B cell (primary cell): ENCODE measurements around the gene GRIK3. TPM values are rescaled to one million over a fixed set of nuclear protein-coding genes. Genes with fewer than 3 reads are reported as not detected.

ENCODE experiments used
- ATAC-seq: fragments of 200-7000 bp; cut with Tn5 transposase; one replicate; pipeline ENCODE4 v1.10.0; 2021; ENCODE audit warnings: low read depth, mild to moderate bottlenecking, moderate number of reproducible peaks, moderate library complexity
- CTCF ChIA-PET: fragments of 350-600 bp; sonication (Branson Sonifier 250); formaldehyde crosslinking; loops from one replicate; lab custom pipeline; 2021; ENCODE audit warnings: antibody characterized with exemption, inconsistent platforms; lab: Charles Lee
- POLR2A ChIA-PET: fragments of 350-600 bp; sonication (Branson Sonifier 250); formaldehyde crosslinking; loops from one replicate; lab custom pipeline; 2021; ENCODE audit warnings: antibody characterized with exemption; lab: Charles Lee
- DNase-seq: peaks from one replicate; pipeline ENCODE4 v3.0.0; 2013
- H2AFZ ChIP-seq: 2 replicates; pipeline ENCODE4 v1.6.1; 2012; ENCODE audit warnings: mild to moderate bottlenecking, low read depth, low read length; ENCODE audit not compliant: insufficient read depth, poor library complexity, severe bottlenecking
- H3K27ac ChIP-seq, 2 donors: 1 replicate in 1 of 2; 2 replicates in 1 of 2; pipeline ENCODE4 v1.5.1; 2012 to 2013; ENCODE audit warnings: low read length in 2 of 2, mild to moderate bottlenecking in 2 of 2, moderate library complexity in 1 of 2
- H3K27me3 ChIP-seq, 4 experiments: fragments of 200-600 bp in 1 of 4; sonication (generic) in 1 of 4; replicated peaks in 1 of 4; 1 replicate in 2 of 4; 2 replicates in 2 of 4; pipeline versions ENCODE4 v1.6.1 to v1.7.0; 2013 to 2016; ENCODE audit warnings: low read length in 3 of 4, mild to moderate bottlenecking in 2 of 4, mixed read lengths in 1 of 4, moderate library complexity in 1 of 4; ENCODE audit not compliant: insufficient read depth in 4 of 4, control insufficient read depth in 3 of 4; ENCODE audit errors: control extremely low read depth in 1 of 4
- H3K36me3 ChIP-seq, 2 experiments: replicated peaks in 1 of 2; 1 replicate in 1 of 2; 2 replicates in 1 of 2; pipeline versions ENCODE4 v1.6.1 to v1.7.1; 2013; ENCODE audit warnings: low read length in 1 of 2; ENCODE audit not compliant: insufficient read depth in 2 of 2, control insufficient read depth in 1 of 2; ENCODE audit errors: control extremely low read depth in 1 of 2, extremely low read depth in 1 of 2
- H3K4me1 ChIP-seq, 2 donors: fragments of 200-600 bp in 1 of 2; sonication (generic) in 1 of 2; 1 replicate in 1 of 2; 2 replicates in 1 of 2; pipeline versions ENCODE4 v1.5.1 to v1.6.1; 2013 to 2017; ENCODE audit warnings: low read length in 2 of 2; ENCODE audit not compliant: control insufficient read depth in 2 of 2, insufficient read depth in 2 of 2
- H3K4me2 ChIP-seq: replicated peaks from 2 replicates; pipeline ENCODE3; 2012; ENCODE audit warnings: mild to moderate bottlenecking, low read depth, low read length; ENCODE audit not compliant: poor library complexity, severe bottlenecking
- H3K4me3 ChIP-seq, 5 experiments: fragments of 200-600 bp in 1 of 5; sonication (generic) in 1 of 5; 1 replicate in 3 of 5; 2 replicates in 2 of 5; pipeline versions ENCODE4 v1.5.1 to v1.7.0; 2011 to 2016; ENCODE audit warnings: low read length in 4 of 5, mild to moderate bottlenecking in 4 of 5, low read depth in 2 of 5, control low read depth in 1 of 5, moderate library complexity in 1 of 5; ENCODE audit not compliant: insufficient read depth in 1 of 5; ENCODE audit errors: control extremely low read depth in 1 of 5, extremely low read depth in 1 of 5
- H3K79me2 ChIP-seq: fragments of 200-600 bp; sonication (generic); one replicate; pipeline ENCODE4 v1.6.0; 2016; ENCODE audit warnings: low read length; ENCODE audit not compliant: control insufficient read depth, insufficient read depth
- H3K9ac ChIP-seq: fragments of 200-600 bp; sonication (generic); 2 replicates; pipeline ENCODE4 v1.6.1; 2017; ENCODE audit warnings: mild to moderate bottlenecking, low read length, moderate library complexity
- H3K9me3 ChIP-seq, 3 donors: one replicate each; pipeline versions ENCODE4 v1.6.1 to v1.7.1; 2013; ENCODE audit warnings: low read length in 2 of 3; ENCODE audit not compliant: control insufficient read depth in 2 of 3, insufficient read depth in 1 of 3; ENCODE audit errors: control extremely low read depth in 1 of 3
- H4K20me1 ChIP-seq: 2 replicates; pipeline ENCODE4 v1.6.0; 2012; ENCODE audit warnings: mild to moderate bottlenecking, low read length; ENCODE audit not compliant: insufficient read depth, control insufficient read depth, poor library complexity, severe bottlenecking
- H3K27ac Mint-ChIP-seq: one replicate; pipeline ENCODE4 v1.8.0; 2021; ENCODE audit warnings: mixed read lengths
- H3K27me3 Mint-ChIP-seq: one replicate; pipeline ENCODE4 v1.8.0; 2021; ENCODE audit warnings: mixed read lengths
- H3K4me1 Mint-ChIP-seq: one replicate; pipeline ENCODE4 v1.8.0; 2021; ENCODE audit warnings: mixed read lengths
- H3K4me3 Mint-ChIP-seq: one replicate; pipeline ENCODE4 v1.8.0; 2021; ENCODE audit warnings: mixed read lengths
- H3K9me3 Mint-ChIP-seq: one replicate; pipeline ENCODE4 v1.8.0; 2022; ENCODE audit warnings: mixed read lengths; ENCODE audit not compliant: insufficient read depth
- CTCF ChIP-seq: fragments of 200-600 bp; IDR thresholded peaks from one replicate; pipeline ENCODE4 v1.8.0; 2022; ENCODE audit warnings: antibody characterized with exemption, mild to moderate bottlenecking
- EZH2 ChIP-seq: IDR thresholded peaks from 2 replicates; pipeline ENCODE4 v1.6.1; 2012; ENCODE audit warnings: borderline replicate concordance, low read depth, mild to moderate bottlenecking, moderate library complexity, low read length; ENCODE audit not compliant: insufficient read depth, poor library complexity, severe bottlenecking
- WGBS: methylation state at CpG from one replicate; pipeline ENCODE4 v1.1.5; 2013; ENCODE audit warnings: missing lambda C conversion rate; ENCODE audit not compliant: insufficient coverage; 5-methylcytosine and 5-hydroxymethylcytosine counted together
- intact Hi-C: fragments of 100-400 bp; cut with micrococcal nuclease; formaldehyde crosslinking; loops from one replicate; pipeline ENCODE4 v1.10.0; 2022
- polyA plus RNA-seq: library from polyadenylated mRNA; depleted of rRNA; stranded (reverse); fragments of >200 nt; gene quantifications from 2 replicates; pipeline ENCODE4 v1.2.3, GENCODE V29; 2012
- total RNA-seq, 2 donors: library from RNA; stranded (reverse); fragments of 120-200 nt in 1 of 2; gene quantifications; 1 replicate in 1 of 2; 2 replicates in 1 of 2; pipeline versions ENCODE4 v1.2.3 to v1.2.4, GENCODE V29; 2013 to 2022

GRIK3 gene
- total and polyA plus RNA-seq, 2 donors (not counting 1 experiment from before 2014, with no cell fraction given) = 0.12 to 1.5 TPM

- H4K20me1 ChIP-seq = no peaks in the 10 kb centered on the region
- H3K4me1 ChIP-seq = no peaks in the 10 kb centered on the region
- peaks cover 0 to 13% (median 5%) of the 10 kb centered on the region in 3 donors for H3K9me3 ChIP-seq
- Mint-ChIP-seq H3K4me1 (no peaks in the 10 kb centered on the region), H3K27me3 (peaks cover 12% of the 10 kb centered on the region), H3K4me3 (no peak overlapping the region), H3K27ac (no peak overlapping the region), H3K9me3 (peaks cover 4% of the 10 kb centered on the region)
- WGBS = no CpG with 5 or more reads among the region's 3 CpGs
- intact Hi-C loops = no loop called here
- ATAC-seq (no peak), DNase-seq (no peak)
- H3K36me3 ChIP-seq = no peaks in the 10 kb centered on the region
- H3K79me2 ChIP-seq = no peaks in the 10 kb centered on the region
- POLR2A ChIA-PET = no interaction called here
- no peak overlapping the region for H3K27ac ChIP-seq
- CTCF ChIA-PET = no interaction called here
- H3K9ac ChIP-seq = no peak overlapping the region
- no peak overlapping the region for H2AFZ ChIP-seq
- H3K4me2 ChIP-seq = no peak overlapping the region
- no peak overlapping the region for H3K4me3 ChIP-seq
- peaks cover 0 to 4% (median 0%) of the 10 kb centered on the region in 4 experiments for H3K27me3 ChIP-seq
- no peak for TF ChIP-seq CTCF
- no peak for TF ChIP-seq EZH2
Observed at GRCh38 chr1:36894824-36895223, 139.5 kb downstream of the GRIK3 start.

- Histone ChIP-seq H3K9me3 (no peaks in the 10 kb centered on the region), H3K27me3 (peaks cover 0 to 4% (median 2%) of the 10 kb centered on the region in 4 experiments), H3K4me3 (no peak overlapping the region), H2AFZ (no peak overlapping the region), H3K4me2 (no peak overlapping the region), H3K79me2 (no peaks in the 10 kb centered on the region), H3K4me1 (no peaks in the 10 kb centered on the region), H3K36me3 (no peaks in the 10 kb centered on the region), H4K20me1 (no peaks in the 10 kb centered on the region), H3K9ac (no peak overlapping the region), H3K27ac (no peak overlapping the region)
- intact Hi-C loops = no loop called here
- ATAC-seq = no peak
- Mint-ChIP-seq H3K4me3 (no peak overlapping the region), H3K4me1 (no peaks in the 10 kb centered on the region), H3K9me3 (no peaks in the 10 kb centered on the region), H3K27me3 (peaks cover 19% of the 10 kb centered on the region), H3K27ac (no peak overlapping the region)
- no peak for TF ChIP-seq CTCF
- TF ChIP-seq EZH2 = no peak
- POLR2A ChIA-PET = no interaction called here
- 86% methylated on average over 9 of the region's 9 CpGs for WGBS
- DNase-seq = no peak
- CTCF ChIA-PET = no interaction called here
Observed at GRCh38 chr1:36890776-36891175, 143.5 kb downstream of the GRIK3 start.
